Mucosa of descending colon (tissue), 3 donors: ENCODE measurements around the gene PRRC2B. TPM values are rescaled to one million over a fixed set of nuclear protein-coding genes. Genes with fewer than 3 reads are reported as not detected.

ENCODE experiments used
- ATAC-seq: fragments of 200-7000 bp; cut with Tn5 transposase; one replicate; pipeline ENCODE4 v1.9.1; 2020; ENCODE audit warnings: mild to moderate bottlenecking, moderate library complexity
- DNase-seq, 3 donors: peaks; one replicate each; pipeline ENCODE4 v3.0.0-alpha.2; 2020
- H3K36me3 ChIP-seq: fragments of 200-600 bp; one replicate; pipeline ENCODE4 v1.8.0; 2021; ENCODE audit warnings: low read depth, mild to moderate bottlenecking
- H3K4me1 ChIP-seq: fragments of 200-600 bp; one replicate; pipeline ENCODE4 v1.8.0; 2021; ENCODE audit warnings: low read depth, mild to moderate bottlenecking
- H3K4me3 ChIP-seq: fragments of 200-600 bp; one replicate; pipeline ENCODE4 v1.8.0; 2021; ENCODE audit warnings: mild to moderate bottlenecking
- H3K9me3 ChIP-seq: fragments of 200-600 bp; one replicate; pipeline ENCODE4 v1.8.0; 2021; ENCODE audit warnings: mild to moderate bottlenecking
- CTCF ChIP-seq: fragments of 200-600 bp; IDR thresholded peaks from one replicate; pipeline ENCODE4 v1.8.0; 2022; ENCODE audit warnings: antibody characterized with exemption, mild to moderate bottlenecking
- intact Hi-C, 2 donors: fragments of 100-400 bp; cut with DNase I in 1 of 2; cut with micrococcal nuclease in 1 of 2; formaldehyde crosslinking; loops; one replicate each; pipeline versions ENCODE4 v1.11.0 to v1.11.1; 2022; cut with DNase I, micrococcal nuclease
- total RNA-seq, 3 donors: library from RNA; stranded (reverse); fragmentation: NEBNext Ultra II Directional in 2 of 3; extraction: Animal tissue kit (Norgen Biotek cat#: 25700) in 2 of 3; gene quantifications; one replicate each; pipeline versions ENCODE4 v1.2.1 to v1.2.4, GENCODE V29; 2021 to 2023
- donor health status: DM: no; HTN: no; CAD: no; lungs with moderate emphysema.
- donor health status: DM: no; HTN: no; CAD: no.
- donor health status: DM: no; HTN: yes; CAD: no.

The PRRC2B gene
- total RNA-seq, 3 donors from 2014 or later, result 105 to 175 (median 113) TPM

GRCh38 chr9:131464354-131465000 is 70.6 kb downstream of the PRRC2B start:
- Histone ChIP-seq H3K4me1 (no peaks in the 10 kb centered on the region), H3K4me3 (no peak overlapping the region), H3K36me3 (no peaks in the 10 kb centered on the region), H3K9me3 (no peaks in the 10 kb centered on the region)
- no peak for ATAC-seq
- DNase-seq, result peak in 1 of 3 donors; percentile 22
- intact Hi-C loops, result no loop called here
- TF ChIP-seq CTCF, result no peak

GRCh38 chr9:131465401-131465800 is 71.5 kb downstream of the PRRC2B start:
- intact Hi-C loops, result no loop called here
- no peak for TF ChIP-seq CTCF
- Histone ChIP-seq H3K4me3 (no peak overlapping the region), H3K9me3 (no peaks in the 10 kb centered on the region), H3K36me3 (no peaks in the 10 kb centered on the region), H3K4me1 (no peaks in the 10 kb centered on the region)
- ATAC-seq, result no peak
- DNase-seq, result no peak

GRCh38 chr9:131467214-131467935 is 73.5 kb downstream of the PRRC2B start:
- DNase-seq (no peak), ATAC-seq (no peak)
- no peaks in the 10 kb centered on the region for H3K9me3 ChIP-seq
- H3K4me3 ChIP-seq, result no peak overlapping the region
- intact Hi-C loops, result no loop called here
- TF ChIP-seq CTCF, result no peak
- no peaks in the 10 kb centered on the region for H3K36me3 ChIP-seq
- no peaks in the 10 kb centered on the region for H3K4me1 ChIP-seq

GRCh38 chr9:131468031-131468430 is 74.1 kb downstream of the PRRC2B start:
- TF ChIP-seq CTCF, result no peak
- intact Hi-C loops, result no loop called here
- H3K4me1 ChIP-seq, result no peaks in the 10 kb centered on the region
- H3K4me3 ChIP-seq, result no peak overlapping the region
- no peaks in the 10 kb centered on the region for H3K36me3 ChIP-seq
- no peak for DNase-seq
- no peak for ATAC-seq
- no peaks in the 10 kb centered on the region for H3K9me3 ChIP-seq

- H3K36me3 ChIP-seq, result no peaks in the 10 kb centered on the region
- ATAC-seq (no peak), DNase-seq (peak in 1 of 3 donors; percentile 1)
- no peak overlapping the region for H3K4me3 ChIP-seq
- intact Hi-C loops, result no loop called here
- H3K4me1 ChIP-seq, result no peaks in the 10 kb centered on the region
- no peaks in the 10 kb centered on the region for H3K9me3 ChIP-seq
- no peak for TF ChIP-seq CTCF
Observed at GRCh38 chr9:131469356-131469755, 75.5 kb downstream of the PRRC2B start.
